CD14-positive monocyte (primary cell): ENCODE data around the gene GRIK5. TPM values are rescaled to one million over a fixed set of nuclear protein-coding genes. Genes with fewer than 3 reads are reported as not detected.

Experiments used
- DNase-seq, 3 donors: peaks; one replicate each; pipeline ENCODE4 v3.0.0-alpha.2; 2011 to 2022
- H2AFZ ChIP-seq: 2 replicates; pipeline ENCODE4 v1.6.0; 2012; ENCODE audit warnings: mild to moderate bottlenecking, low read depth, low read length, inconsistent platforms; ENCODE audit not compliant: insufficient read depth, poor library complexity, severe bottlenecking
- H3K27ac ChIP-seq, 2 donors: 1 replicate in 1 of 2; 2 replicates in 1 of 2; pipeline ENCODE4 v1.5.1; 2012 to 2013; ENCODE audit warnings: low read length in 2 of 2, control low read depth in 1 of 2, inconsistent platforms in 1 of 2, low read depth in 1 of 2, mild to moderate bottlenecking in 1 of 2
- H3K27me3 ChIP-seq, 2 donors: one replicate each; pipeline versions ENCODE4 v1.6.0 to v1.6.1; 2011 to 2013; ENCODE audit warnings: low read length in 2 of 2; ENCODE audit not compliant: control insufficient read depth in 2 of 2, insufficient read depth in 2 of 2
- H3K36me3 ChIP-seq, 2 donors: replicated peaks in 1 of 2; 1 replicate in 1 of 2; 2 replicates in 1 of 2; pipeline versions ENCODE4 v1.5.1 to v1.6.1; 2012 to 2013; ENCODE audit warnings: low read length in 2 of 2, control low read depth in 1 of 2, inconsistent platforms in 1 of 2, mild to moderate bottlenecking in 1 of 2; ENCODE audit not compliant: insufficient read depth in 2 of 2, control insufficient read depth in 1 of 2
- H3K4me1 ChIP-seq, 2 donors: 1 replicate in 1 of 2; 2 replicates in 1 of 2; pipeline versions ENCODE4 v1.5.1 to v1.6.1; 2012 to 2013; ENCODE audit warnings: low read length in 2 of 2, control low read depth in 1 of 2, inconsistent platforms in 1 of 2, mild to moderate bottlenecking in 1 of 2, moderate library complexity in 1 of 2; ENCODE audit not compliant: insufficient read depth in 2 of 2, control insufficient read depth in 1 of 2
- H3K4me2 ChIP-seq: replicated peaks from 2 replicates; pipeline ENCODE3; 2012; ENCODE audit warnings: low read length, moderate library complexity, mild to moderate bottlenecking; ENCODE audit not compliant: poor library complexity, severe bottlenecking; ENCODE audit errors: extremely low read depth
- H3K4me3 ChIP-seq, 3 experiments: fragments of 200-600 bp in 1 of 3; sonication (generic) in 1 of 3; replicated peaks in 1 of 3; 1 replicate in 2 of 3; 2 replicates in 1 of 3; pipeline ENCODE4 v1.5.1; 2011 to 2013; ENCODE audit warnings: low read length in 3 of 3, mild to moderate bottlenecking in 3 of 3, control low read depth in 2 of 3, low read depth in 2 of 3, inconsistent platforms in 1 of 3, moderate library complexity in 1 of 3
- H3K79me2 ChIP-seq: 2 replicates; pipeline ENCODE4 v1.6.0; 2012; ENCODE audit warnings: mild to moderate bottlenecking, control low read depth, inconsistent platforms, low read length, moderate library complexity; ENCODE audit not compliant: insufficient read depth
- H3K9ac ChIP-seq: 2 replicates; pipeline ENCODE4 v1.6.0; 2017; ENCODE audit warnings: low read length, mild to moderate bottlenecking; ENCODE audit not compliant: insufficient read depth, poor library complexity, severe bottlenecking
- H3K9me3 ChIP-seq, 2 donors: replicated peaks in 1 of 2; 1 replicate in 1 of 2; 2 replicates in 1 of 2; pipeline versions ENCODE4 v1.5.1 to v1.6.1; 2012 to 2013; ENCODE audit warnings: low read length in 2 of 2, control low read depth in 1 of 2; ENCODE audit not compliant: control insufficient read depth in 1 of 2, insufficient read depth in 1 of 2
- H4K20me1 ChIP-seq: 2 replicates; pipeline ENCODE4 v1.6.0; 2012; ENCODE audit warnings: mild to moderate bottlenecking, low read length, control low read depth, moderate library complexity; ENCODE audit not compliant: insufficient read depth
- H3K27ac Mint-ChIP-seq, 7 donors: one replicate each; pipeline ENCODE4 v1.8.0; 2020; ENCODE audit warnings: mild to moderate bottlenecking in 7 of 7, mixed read lengths in 7 of 7, moderate library complexity in 6 of 7, inconsistent platforms in 2 of 7
- H3K27me3 Mint-ChIP-seq, 3 donors: one replicate each; pipeline ENCODE4 v1.8.0; 2021 to 2022; ENCODE audit warnings: low read depth in 3 of 3, mild to moderate bottlenecking in 3 of 3, mixed read lengths in 3 of 3, moderate library complexity in 3 of 3, inconsistent platforms in 1 of 3
- H3K36me3 Mint-ChIP-seq, 2 donors: one replicate each; pipeline ENCODE4 v1.8.0; 2020; ENCODE audit warnings: mixed read lengths in 2 of 2, inconsistent platforms in 1 of 2, mild to moderate bottlenecking in 1 of 2
- H3K4me1 Mint-ChIP-seq: one replicate; pipeline ENCODE4 v1.8.0; 2020; ENCODE audit warnings: mild to moderate bottlenecking, mixed read lengths
- H3K4me3 Mint-ChIP-seq, 2 donors: one replicate each; pipeline ENCODE4 v1.8.0; 2020; ENCODE audit warnings: mild to moderate bottlenecking in 2 of 2, mixed read lengths in 2 of 2, moderate library complexity in 1 of 2
- H3K9me3 Mint-ChIP-seq, 7 donors: one replicate each; pipeline ENCODE4 v1.8.0; 2020 to 2022; ENCODE audit warnings: mixed read lengths in 7 of 7, mild to moderate bottlenecking in 6 of 7, moderate library complexity in 6 of 7, inconsistent platforms in 2 of 7
- CTCF ChIP-seq: fragments of 200-600 bp; IDR thresholded peaks from one replicate; pipeline ENCODE4 v1.8.0; 2022; ENCODE audit warnings: antibody characterized with exemption, mild to moderate bottlenecking
- WGBS: methylation state at CpG from one replicate; pipeline ENCODE4 v1.1.5; 2013; ENCODE audit warnings: missing lambda C conversion rate; ENCODE audit not compliant: insufficient coverage; 5-methylcytosine and 5-hydroxymethylcytosine counted together
- intact Hi-C, 2 donors: fragments of 100-400 bp; cut with micrococcal nuclease; formaldehyde crosslinking; loops; one replicate each; pipeline versions ENCODE4 v1.15.0 to v1.15.1; 2023
- polyA plus RNA-seq, 3 donors: library from polyadenylated mRNA; depleted of rRNA in 1 of 3; unstranded in 2 of 3; stranded (reverse) in 1 of 3; fragments of 300-500 nt in 2 of 3; fragments of >200 nt in 1 of 3; fragmentation: Illumina TruSeq in 2 of 3; gene quantifications; 1 replicate in 2 of 3; 2 replicates in 1 of 3; pipeline ENCODE4 v1.2.3, GENCODE V29; 2012 to 2021

GRIK5 gene
- polyA plus RNA-seq, 3 donors: 0.12 to 0.28 TPM; not detected in 1

- Histone ChIP-seq H2AFZ (no peak overlapping the region), H3K36me3 (peaks cover 60 to 69% of the 10 kb centered on the region in 2 donors), H3K4me1 (peaks cover 14 to 17% of the 10 kb centered on the region in 2 donors), H3K9me3 (no peaks in the 10 kb centered on the region), H3K9ac (no peak overlapping the region), H3K27me3 (no peaks in the 10 kb centered on the region), H3K4me2 (no peak overlapping the region), H3K79me2 (no peaks in the 10 kb centered on the region), H3K27ac (no peak overlapping the region), H4K20me1 (peaks cover 96% of the 10 kb centered on the region), H3K4me3 (no peak overlapping the region)
- peaks cover 53 to 71% of the 10 kb centered on the region in 2 donors for H3K36me3 Mint-ChIP-seq
- peaks cover 28% of the 10 kb centered on the region for H3K4me1 Mint-ChIP-seq
- intact Hi-C loops: no loop called here
- whole genome bisulfite sequencing: 100% methylated on average over 1 of the region's 5 CpGs
- H3K27ac Mint-ChIP-seq: no peak overlapping the region
- no peak overlapping the region for H3K4me3 Mint-ChIP-seq
- no peak for DNase-seq
- no peaks in the 10 kb centered on the region for H3K9me3 Mint-ChIP-seq
- peaks cover 0 to 3% (median 0%) of the 10 kb centered on the region in 3 donors for H3K27me3 Mint-ChIP-seq
- TF ChIP-seq CTCF: no peak
Measured at GRCh38 chr19:42092350-42092749, 22.3 kb upstream of the GRIK5 start.

- Histone ChIP-seq H3K36me3 (peaks cover 56 to 63% of the 10 kb centered on the region in 2 donors), H3K27me3 (no peaks in the 10 kb centered on the region), H3K27ac (no peak overlapping the region), H3K4me2 (no peak overlapping the region), H3K4me1 (peaks cover 14 to 17% of the 10 kb centered on the region in 2 donors), H2AFZ (no peak overlapping the region), H3K79me2 (no peaks in the 10 kb centered on the region), H3K9me3 (no peaks in the 10 kb centered on the region), H4K20me1 (peaks cover 95% of the 10 kb centered on the region), H3K4me3 (no peak overlapping the region), H3K9ac (no peak overlapping the region)
- H3K9me3 Mint-ChIP-seq: no peaks in the 10 kb centered on the region
- peaks cover 50 to 65% of the 10 kb centered on the region in 2 donors for H3K36me3 Mint-ChIP-seq
- no peak for DNase-seq
- TF ChIP-seq CTCF: no peak
- H3K27me3 Mint-ChIP-seq: peaks cover 0 to 3% (median 0%) of the 10 kb centered on the region in 3 donors
- no peak overlapping the region for H3K4me3 Mint-ChIP-seq
- peak overlapping the region in 2 of 7 donors; percentile 65 to 73 for H3K27ac Mint-ChIP-seq
- intact Hi-C loops: no loop called here
- 72% methylated on average over 6 of the region's 10 CpGs for WGBS
- H3K4me1 Mint-ChIP-seq: peaks cover 30% of the 10 kb centered on the region
Measured at GRCh38 chr19:42091742-42092141, 21.7 kb upstream of the GRIK5 start.
